H9 (cell line): Measurements from ENCODE around the gene ARRB1. TPM values are rescaled to one million over a fixed set of nuclear protein-coding genes. Genes with fewer than 3 reads are reported as not detected.

Source experiments
- DNase-seq: peaks from one replicate; pipeline ENCODE4 v3.0.0-alpha.2; 2017
- H2AFZ ChIP-seq: one replicate; pipeline ENCODE4 v1.6.1; 2013; ENCODE audit warnings: mild to moderate bottlenecking, low read length, control low read depth, moderate library complexity
- H2AK5ac ChIP-seq: 2 replicates; pipeline ENCODE4 v1.6.1; 2013; ENCODE audit warnings: low read length, control low read depth, mixed read lengths; ENCODE audit not compliant: insufficient read length
- H2BK120ac ChIP-seq: one replicate; pipeline ENCODE4 v1.6.1; 2013; ENCODE audit warnings: low read depth, mild to moderate bottlenecking, low read length, control low read depth, inconsistent platforms; ENCODE audit not compliant: poor library complexity, severe bottlenecking
- H2BK12ac ChIP-seq: 2 replicates; pipeline ENCODE4 v1.6.1; 2013; ENCODE audit warnings: low read length, control low read depth, mixed read lengths, low read depth; ENCODE audit not compliant: insufficient read length
- H2BK15ac ChIP-seq: 2 replicates; pipeline ENCODE4 v1.6.1; 2013; ENCODE audit warnings: low read depth, low read length, control low read depth
- H2BK20ac ChIP-seq: one replicate; pipeline ENCODE4 v1.6.1; 2013; ENCODE audit warnings: low read depth, mild to moderate bottlenecking, low read length, control low read depth, inconsistent platforms; ENCODE audit not compliant: poor library complexity, severe bottlenecking
- H2BK5ac ChIP-seq: 2 replicates; pipeline ENCODE4 v1.6.1; 2013; ENCODE audit warnings: low read length, control low read depth, mixed read lengths; ENCODE audit not compliant: insufficient read length
- H3K14ac ChIP-seq: 2 replicates; pipeline ENCODE4 v1.6.1; 2013; ENCODE audit warnings: low read length, control low read depth; ENCODE audit not compliant: insufficient read depth
- H3K18ac ChIP-seq: 2 replicates; pipeline ENCODE4 v1.6.1; 2013; ENCODE audit warnings: low read depth, mild to moderate bottlenecking, mixed read lengths, low read length, control low read depth; ENCODE audit not compliant: insufficient read length
- H3K23ac ChIP-seq: 2 replicates; pipeline ENCODE4 v1.6.1; 2013; ENCODE audit warnings: low read length, control low read depth, mixed read lengths, low read depth; ENCODE audit not compliant: insufficient read length
- H3K23me2 ChIP-seq: 2 replicates; pipeline ENCODE4 v1.6.1; 2013; ENCODE audit warnings: low read depth, mild to moderate bottlenecking, mixed read lengths, low read length, control low read depth; ENCODE audit not compliant: insufficient read length, poor library complexity, severe bottlenecking
- H3K27ac ChIP-seq: 2 replicates; pipeline ENCODE4 v1.5.1; 2013; ENCODE audit warnings: low read length, control low read depth, mixed read lengths, low read depth; ENCODE audit not compliant: insufficient read length
- H3K27me3 ChIP-seq: 2 replicates; pipeline ENCODE4 v1.6.1; 2013; ENCODE audit warnings: low read length, control low read depth, inconsistent platforms; ENCODE audit not compliant: insufficient read depth
- H3K4ac ChIP-seq: 2 replicates; pipeline ENCODE4 v1.6.1; 2013; ENCODE audit warnings: low read depth, mild to moderate bottlenecking, control low read depth, inconsistent platforms, low read length, moderate library complexity
- H3K4me1 ChIP-seq: 2 replicates; pipeline ENCODE4 v1.6.1; 2013; ENCODE audit warnings: low read length, control low read depth, inconsistent platforms; ENCODE audit not compliant: insufficient read depth
- H3K4me2 ChIP-seq: 2 replicates; pipeline ENCODE4 v1.6.1; 2013; ENCODE audit warnings: low read length, control low read depth, mixed read lengths; ENCODE audit not compliant: insufficient read length, insufficient read depth
- H3K56ac ChIP-seq: 2 replicates; pipeline ENCODE4 v1.6.1; 2013; ENCODE audit warnings: low read depth, mild to moderate bottlenecking, mixed read lengths, low read length, control low read depth; ENCODE audit not compliant: insufficient read length
- H3K79me1 ChIP-seq: 2 replicates; pipeline ENCODE4 v1.6.1; 2013; ENCODE audit warnings: low read depth, mild to moderate bottlenecking, moderate library complexity, low read length, control low read depth, inconsistent platforms; ENCODE audit not compliant: insufficient read depth, poor library complexity, severe bottlenecking
- H3K79me2 ChIP-seq: 2 replicates; pipeline ENCODE4 v1.6.1; 2013; ENCODE audit warnings: low read length, control low read depth, inconsistent platforms; ENCODE audit not compliant: insufficient read depth
- H3K9ac ChIP-seq: 2 replicates; pipeline ENCODE4 v1.6.1; 2013; ENCODE audit warnings: low read length, control low read depth, mixed read lengths; ENCODE audit not compliant: insufficient read length; ENCODE audit errors: extremely low read depth
- H3K9me3 ChIP-seq: one replicate; pipeline ENCODE4 v1.6.1; 2013; ENCODE audit warnings: low read depth, low read length, inconsistent platforms; ENCODE audit not compliant: control insufficient read depth
- H3T11ph ChIP-seq: one replicate; pipeline ENCODE4 v1.6.1; 2013; ENCODE audit warnings: mild to moderate bottlenecking, low read length, control low read depth, inconsistent platforms
- H4K20me1 ChIP-seq: one replicate; pipeline ENCODE4 v1.6.1; 2013; ENCODE audit not compliant: control insufficient read depth, insufficient read length, insufficient read depth
- H4K5ac ChIP-seq: 2 replicates; pipeline ENCODE4 v1.6.1; 2013; ENCODE audit warnings: low read depth, mild to moderate bottlenecking, mixed read lengths, low read length, control low read depth; ENCODE audit not compliant: insufficient read length
- H4K8ac ChIP-seq: replicated peaks from 2 replicates; pipeline ENCODE4 v1.6.1; 2013; ENCODE audit warnings: low read length, control low read depth, mixed read lengths, low read depth; ENCODE audit not compliant: insufficient read length
- H4K91ac ChIP-seq: 2 replicates; pipeline ENCODE4 v1.6.1; 2013; ENCODE audit warnings: low read depth, mild to moderate bottlenecking, moderate library complexity, mixed read lengths, low read length, control low read depth; ENCODE audit not compliant: insufficient read length
- H3K27ac Mint-ChIP-seq, 3 experiments: 2 replicates in 2 of 3; 3 replicates in 1 of 3; pipeline ENCODE4 v1.8.0; 2020 to 2021; ENCODE audit warnings: mixed read lengths in 3 of 3, mild to moderate bottlenecking in 1 of 3, moderate library complexity in 1 of 3
- H3K27me3 Mint-ChIP-seq: 2 replicates; pipeline ENCODE4 v1.8.0; 2021; ENCODE audit warnings: low read depth, mild to moderate bottlenecking, moderate library complexity, mixed read lengths
- H3K36me3 Mint-ChIP-seq, 3 experiments: 2 replicates in 2 of 3; 3 replicates in 1 of 3; pipeline ENCODE4 v1.8.0; 2020 to 2021; ENCODE audit warnings: low read depth in 3 of 3, mixed read lengths in 3 of 3; ENCODE audit not compliant: insufficient read depth in 1 of 3
- H3K4me1 Mint-ChIP-seq, 2 experiments: 2 replicates each; pipeline ENCODE4 v1.8.0; 2020; ENCODE audit warnings: mixed read lengths in 2 of 2
- H3K4me3 Mint-ChIP-seq, 2 experiments: 2 replicates in 1 of 2; 3 replicates in 1 of 2; pipeline ENCODE4 v1.8.0; 2020 to 2021; ENCODE audit warnings: mild to moderate bottlenecking in 2 of 2, mixed read lengths in 2 of 2, moderate library complexity in 1 of 2
- H3K9me3 Mint-ChIP-seq, 2 experiments: 2 replicates in 1 of 2; 3 replicates in 1 of 2; pipeline ENCODE4 v1.8.0; 2020; ENCODE audit warnings: mild to moderate bottlenecking in 2 of 2, mixed read lengths in 2 of 2, moderate library complexity in 1 of 2
- CTCF ChIP-seq: fragments of 200-600 bp; sonication (generic); conservative IDR thresholded peaks from 3 replicates; pipeline ENCODE4 v1.8.0; 2021; ENCODE audit warnings: antibody characterized with exemption, mild to moderate bottlenecking
- WGBS: extraction: QIAGEN DNeasy Blood & Tissue Kit; methylation state at CpG from one replicate; pipeline ENCODE4 v1.1.7; 2013; ENCODE audit warnings: missing lambda C conversion rate, low lambda C conversion rate, mixed read lengths; ENCODE audit not compliant: insufficient read length; ENCODE audit errors: extremely low coverage; 5-methylcytosine and 5-hydroxymethylcytosine counted together
- total RNA-seq: library from RNA; stranded (reverse); gene quantifications from 2 replicates; pipeline ENCODE4 v1.2.1, GENCODE V29; 2021

ARRB1 gene
- total RNA-seq, 1 experiment from 2014 or later: 20.6 TPM

GRCh38 chr11:75338516-75339208 is 12.8 kb downstream of the ARRB1 start:
- H2BK12ac ChIP-seq: no peak overlapping the region
- H3K18ac ChIP-seq: no peak overlapping the region
- no CpG with 5 or more reads among the region's 8 CpGs for WGBS
- no peak overlapping the region for H3K4ac ChIP-seq
- H3K23ac ChIP-seq: no peak overlapping the region
- no peak overlapping the region for H2BK5ac ChIP-seq
- no peak overlapping the region for H3K9ac ChIP-seq
- no peak for DNase-seq
- H3K4me1 ChIP-seq: peaks cover 13% of the 10 kb centered on the region; the same call in 1 of the 2 replicates
- Mint-ChIP-seq H3K27ac (no peak overlapping the region), H3K9me3 (no peaks in the 10 kb centered on the region), H3K4me1 (peaks cover 54 to 81% of the 10 kb centered on the region in 2 experiments), H3K4me3 (no peak overlapping the region), H3K27me3 (peaks cover 2% of the 10 kb centered on the region), H3K36me3 (no peaks in the 10 kb centered on the region)
- H3K79me1 ChIP-seq: no peaks in the 10 kb centered on the region
- H2BK15ac ChIP-seq: no peak overlapping the region
- no peak overlapping the region for H3K14ac ChIP-seq
- no peak overlapping the region for H3K27ac ChIP-seq
- no peak overlapping the region for H2AK5ac ChIP-seq
- no peak overlapping the region for H4K5ac ChIP-seq
- H4K8ac ChIP-seq: no peak overlapping the region
- H2AFZ ChIP-seq: no peak overlapping the region
- H4K20me1 ChIP-seq: no peaks in the 10 kb centered on the region
- no peak overlapping the region for H3K4me2 ChIP-seq
- no peaks in the 10 kb centered on the region for H3K9me3 ChIP-seq
- H3T11ph ChIP-seq: no peak overlapping the region
- H3K79me2 ChIP-seq: no peaks in the 10 kb centered on the region
- no peaks in the 10 kb centered on the region for H3K23me2 ChIP-seq
- TF ChIP-seq CTCF: no peak
- no peak overlapping the region for H2BK120ac ChIP-seq
- no peaks in the 10 kb centered on the region for H3K27me3 ChIP-seq
- no peak overlapping the region for H3K56ac ChIP-seq
- no peak overlapping the region for H2BK20ac ChIP-seq
- no peak overlapping the region for H4K91ac ChIP-seq
